GM18873 (cell line): ENCODE results near the gene ITGA3.

Experiments used
- ATAC-seq: cut with Tn5 transposase; IDR thresholded peaks from one replicate; pipeline ENCODE4 v1.9.1; 2021; ENCODE audit warnings: mild to moderate bottlenecking, moderate library complexity, moderate number of reproducible peaks; ENCODE audit not compliant: unreplicated experiment, low FRiP score

The ITGA3 gene

DNA sequence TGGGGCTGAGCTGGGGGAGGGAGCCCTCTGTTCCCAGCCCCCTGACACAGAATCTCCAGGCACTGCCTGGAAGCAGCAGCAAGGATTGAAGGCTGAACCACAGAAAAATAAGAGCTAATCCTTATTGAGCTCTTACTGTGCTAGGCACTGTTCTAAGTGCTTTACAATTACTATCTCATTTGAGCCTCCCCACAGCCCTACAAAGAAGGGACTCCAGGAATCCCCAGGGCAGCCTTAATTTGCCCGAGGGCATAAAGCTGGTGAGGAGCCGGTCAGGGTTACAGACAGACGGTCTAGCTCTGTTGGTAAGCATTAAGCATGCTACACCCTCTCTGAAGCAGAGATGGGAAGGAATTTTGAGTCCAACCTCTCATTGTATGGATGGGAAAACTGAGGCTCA lies 67.0 kb downstream of the ITGA3 start:
- no peak for ATAC-seq

DNA sequence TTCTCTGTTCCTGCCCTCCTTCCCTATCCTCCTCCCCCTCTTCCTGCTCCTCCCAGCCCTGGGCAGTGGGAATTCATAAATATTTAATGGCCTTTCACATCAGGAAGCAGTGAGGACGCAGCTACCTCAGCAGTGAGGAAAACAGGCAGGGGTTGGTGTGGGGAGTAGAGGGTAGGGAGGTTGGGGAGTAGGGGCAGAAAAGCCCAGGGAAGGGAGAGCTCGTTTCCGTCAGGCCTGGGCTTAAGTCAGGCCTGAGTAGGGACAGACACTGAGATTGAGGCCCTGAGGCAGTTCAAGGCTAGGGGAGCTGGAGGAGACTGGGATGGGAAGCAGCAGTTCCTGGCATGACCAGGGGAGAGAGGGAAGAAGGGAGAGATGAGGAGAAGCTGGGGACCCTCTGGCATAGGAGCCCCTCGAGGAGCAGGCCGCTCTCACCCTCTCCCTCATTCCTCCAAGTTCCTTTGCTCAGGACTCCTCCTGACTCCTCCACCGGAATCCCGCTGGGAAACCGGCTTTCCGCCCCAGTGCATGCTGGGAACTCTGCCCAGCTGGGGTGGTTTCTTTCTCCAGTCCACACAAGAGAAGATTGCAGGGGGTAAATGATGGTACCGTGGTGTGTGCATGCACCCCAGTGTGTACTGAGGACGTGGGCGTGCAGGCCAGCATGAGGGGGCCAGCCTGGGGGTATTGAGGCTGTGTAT lies 67.9 kb downstream of the ITGA3 start:
- no peak for ATAC-seq

DNA sequence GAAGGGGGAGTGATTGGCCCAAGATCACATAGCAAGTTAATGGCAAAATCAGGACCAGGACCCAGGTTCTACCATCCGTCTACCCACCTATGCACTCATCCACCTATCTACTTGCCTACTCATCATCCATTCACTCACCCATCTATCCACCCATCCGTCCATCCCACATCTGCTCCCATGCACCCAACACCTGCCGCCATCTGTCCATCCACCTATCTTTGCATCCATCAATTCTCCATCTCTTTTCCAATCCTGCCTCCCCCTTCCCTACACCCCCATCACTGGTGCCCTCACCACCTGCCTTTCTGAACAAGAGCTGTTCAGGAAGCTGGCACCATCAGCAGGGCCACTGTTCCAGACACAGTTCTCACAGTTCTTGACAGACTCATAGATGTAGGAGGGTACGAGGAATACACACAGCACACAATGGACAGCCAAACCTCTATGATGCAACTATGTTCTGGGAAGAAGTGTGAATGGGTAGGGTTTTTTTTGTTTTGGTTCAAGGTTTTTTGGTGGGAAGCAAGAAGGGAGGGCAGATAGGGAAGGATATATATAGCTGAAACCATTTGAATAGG lies 69.6 kb downstream of the ITGA3 start:
- ATAC-seq: no peak

DNA sequence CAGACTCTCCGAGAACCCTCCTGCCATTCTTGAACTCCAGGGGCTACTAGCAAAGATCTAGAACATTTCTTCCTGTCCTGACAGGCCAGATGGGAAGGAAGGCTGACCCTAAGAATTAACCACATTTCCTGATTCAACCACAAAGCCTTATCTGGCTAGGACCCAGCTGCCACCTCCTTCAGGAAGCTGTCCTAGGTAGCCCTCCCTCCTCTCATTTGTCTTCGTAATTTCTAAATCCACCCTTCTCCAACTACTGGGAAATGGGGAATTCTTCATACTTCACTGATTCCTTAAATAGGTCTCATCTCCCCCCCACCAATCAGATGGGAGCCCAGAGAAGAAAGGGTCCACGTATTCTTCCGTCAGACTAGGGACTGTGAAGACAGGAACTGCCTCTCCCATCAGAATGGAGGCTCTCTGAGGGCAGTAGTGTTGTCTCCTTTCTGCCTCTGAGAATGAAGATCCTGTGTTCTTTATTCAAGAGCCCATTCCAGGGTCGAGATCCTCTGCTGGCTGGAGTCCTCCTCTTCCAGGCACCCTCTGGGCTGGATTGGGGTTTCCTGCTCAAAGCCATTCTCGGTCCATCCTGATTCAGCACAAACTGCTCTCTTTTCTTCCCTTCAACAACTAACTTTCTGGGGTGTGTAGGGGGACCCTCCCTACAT lies 71.9 kb downstream of the ITGA3 start:
- ATAC-seq: no peak

GRCh38 chr17:50128441-50129352 lies 72.8 kb downstream of the ITGA3 start:
- ATAC-seq: no peak

GRCh38 chr17:50129353-50129727 lies 73.4 kb downstream of the ITGA3 start:
- ATAC-seq: no peak

- ATAC-seq: no peak
Observed at GRCh38 chr17:50129728-50130558, 74.0 kb downstream of the ITGA3 start, which contains the start of gene SAMD14. SAMD14 (minus strand) TSS chr17:50130160; CDS start chr17:50124959, 5,201 bp downstream.

- no peak for ATAC-seq
Observed at GRCh38 chr17:50130559-50131305, 74.8 kb downstream of the ITGA3 start.

DNA sequence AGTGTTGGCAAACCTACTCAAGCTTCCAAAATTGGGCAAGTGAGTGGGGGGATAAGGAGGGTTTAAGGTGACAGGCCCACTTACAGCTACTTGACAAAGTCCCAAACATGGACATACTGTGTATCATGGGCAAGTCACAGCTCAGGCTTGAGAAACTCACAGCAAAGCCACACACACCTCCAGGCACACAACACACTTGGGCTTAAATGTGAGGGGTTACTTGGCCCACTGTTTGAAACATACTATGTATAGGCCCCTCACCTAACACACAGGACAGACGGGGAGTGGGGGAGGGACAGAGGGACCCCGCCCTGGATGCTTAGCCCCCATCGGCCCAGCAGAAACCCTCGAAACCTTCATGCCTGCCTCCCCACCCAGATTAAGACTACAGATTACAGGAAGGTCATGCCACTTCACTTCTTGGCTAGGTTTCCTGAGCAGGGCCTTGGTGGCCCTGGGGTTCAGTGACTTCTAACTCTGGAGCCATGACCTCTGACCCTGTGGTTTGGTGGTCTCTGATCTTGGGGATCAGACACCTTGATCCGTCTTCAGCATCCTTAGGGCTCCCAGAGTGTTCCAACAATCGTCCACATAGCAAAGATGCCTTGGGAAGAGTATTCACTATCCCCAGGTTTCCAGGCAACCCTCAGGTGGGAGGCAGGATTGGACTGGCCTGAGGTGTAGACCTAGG lies 76.3 kb downstream of the ITGA3 start:
- ATAC-seq: no peak

DNA sequence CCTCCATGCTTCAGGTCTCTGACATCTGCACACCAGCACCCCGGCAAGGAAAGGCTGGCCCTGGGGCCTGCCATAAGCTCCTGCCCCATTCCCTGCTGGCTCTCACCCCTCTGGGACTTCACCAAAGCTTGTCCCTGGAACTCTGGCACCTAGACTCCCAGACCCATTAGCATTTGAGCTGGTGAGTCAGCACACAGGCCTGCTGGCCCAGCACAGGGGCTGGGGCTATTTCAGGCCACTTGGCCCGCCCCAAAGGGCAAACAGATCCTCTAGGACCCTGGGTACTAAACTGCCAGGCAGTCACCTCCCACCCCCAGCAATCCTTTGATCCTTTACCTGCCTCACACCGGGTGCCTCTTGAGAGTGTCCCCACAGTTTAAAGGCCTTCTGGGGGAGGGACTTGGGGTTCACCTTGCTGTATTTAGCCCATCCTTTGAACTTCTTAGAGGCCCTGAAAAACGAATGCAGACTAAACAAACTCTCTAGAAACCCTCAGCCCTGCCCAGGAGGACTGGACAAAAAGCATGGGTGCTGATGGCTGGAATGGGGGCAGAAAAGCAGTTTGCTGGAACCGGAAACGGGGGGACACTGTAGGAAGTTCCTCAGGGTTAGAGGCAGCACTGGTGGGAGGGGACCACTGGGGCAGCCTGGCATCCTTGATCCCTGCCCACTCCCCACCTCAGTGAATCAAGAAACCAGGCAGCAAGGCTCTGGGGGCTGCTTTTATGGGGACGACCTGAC lies 77.3 kb downstream of the ITGA3 start:
- ATAC-seq: no peak

DNA sequence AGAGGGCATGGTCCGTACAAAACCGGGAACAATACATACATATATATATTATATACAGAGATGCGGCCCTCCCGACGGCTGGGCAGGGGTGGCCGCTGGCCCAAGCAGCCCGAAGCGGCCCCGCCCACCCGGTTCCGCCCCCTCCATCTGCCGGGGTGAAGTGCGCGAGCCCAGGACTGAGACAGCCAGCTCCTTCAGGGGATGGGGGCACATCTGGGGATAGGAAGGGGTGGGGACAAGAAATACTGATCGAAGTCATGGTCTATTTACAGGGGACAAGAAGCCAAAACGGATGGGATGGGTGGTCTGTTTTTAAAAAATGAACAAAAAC lies 77.8 kb downstream of the ITGA3 start:
- no peak for ATAC-seq

DNA sequence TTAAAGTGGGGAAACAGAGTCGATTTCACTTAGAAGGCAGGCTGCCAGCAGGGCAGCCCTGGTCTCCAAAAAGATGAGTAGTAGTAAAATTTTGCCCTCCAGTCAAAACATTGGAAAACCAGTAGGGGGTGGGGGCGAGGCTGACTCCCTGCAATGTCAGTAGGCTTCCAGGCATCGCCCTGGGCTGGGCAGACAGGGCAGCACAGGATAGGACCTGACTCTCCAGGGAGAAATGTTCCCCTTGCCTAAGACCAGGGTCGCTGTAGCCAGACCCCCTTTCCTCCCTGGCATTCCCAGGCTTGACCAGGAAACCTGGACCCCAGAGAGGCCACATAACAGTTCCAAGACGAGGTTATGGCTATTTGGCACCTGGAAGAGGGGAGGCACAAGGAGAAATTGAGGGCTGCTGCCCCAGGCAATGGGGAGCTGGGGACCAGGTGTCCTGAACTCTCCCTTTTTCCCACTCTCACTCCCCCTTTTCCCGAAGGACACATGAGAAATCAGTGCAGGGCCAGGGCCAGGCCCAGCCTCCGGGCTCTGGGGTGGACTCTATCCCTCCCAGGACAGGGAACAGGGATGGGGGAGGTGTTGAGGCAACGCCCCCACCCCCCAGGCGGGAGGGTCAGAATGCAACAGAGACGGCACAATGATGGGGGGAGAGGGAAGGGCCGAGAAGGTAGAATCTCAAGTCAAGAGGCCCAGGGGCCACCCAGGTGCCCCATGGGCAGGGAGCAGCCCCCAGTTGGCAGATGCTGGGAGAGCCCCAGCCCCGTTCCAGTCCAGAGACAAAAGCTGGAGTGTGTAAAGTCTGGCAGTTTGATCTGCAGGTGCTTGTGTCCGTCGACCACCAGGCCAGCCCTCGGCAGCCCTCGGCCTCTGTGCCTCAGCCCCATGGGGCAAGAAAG lies 78.5 kb downstream of the ITGA3 start:
- no peak for ATAC-seq

DNA sequence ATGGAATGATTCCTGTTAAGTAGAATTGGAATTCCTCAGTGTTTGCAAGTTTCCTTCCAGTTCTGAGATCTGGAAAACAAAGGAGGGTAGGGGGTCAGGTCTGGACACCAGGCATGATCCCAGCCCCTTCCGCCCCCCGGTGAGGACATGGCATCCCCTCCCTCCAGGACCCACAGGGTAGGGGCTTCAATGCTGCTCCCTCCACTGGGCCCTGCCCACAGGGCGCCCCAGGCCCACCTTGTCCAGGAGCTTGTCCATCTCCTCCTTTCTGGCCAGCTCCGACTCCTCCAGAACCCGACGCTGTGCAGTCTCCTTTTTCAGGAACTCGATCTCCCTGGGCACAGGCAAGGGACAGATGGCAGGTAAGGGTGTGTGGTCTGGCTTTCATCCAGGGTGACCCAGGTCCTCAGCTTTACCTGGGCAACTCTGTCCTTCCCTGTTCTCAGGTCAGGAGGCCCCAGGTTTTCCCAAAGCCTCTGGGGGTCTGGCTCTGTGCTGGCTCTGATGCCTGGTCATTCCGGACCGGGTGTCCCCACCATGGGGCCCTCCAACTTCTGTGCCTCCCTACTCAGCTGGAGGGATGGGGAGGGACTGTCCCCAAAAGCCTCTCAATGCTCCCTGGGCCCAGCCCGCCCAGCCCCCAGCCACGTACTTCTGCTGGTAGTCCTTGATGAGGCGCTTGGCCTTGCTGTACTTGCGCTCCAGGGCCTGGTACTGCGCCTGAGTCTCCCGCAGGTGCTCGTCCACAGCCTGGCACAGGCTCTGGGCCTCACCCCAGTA lies 79.6 kb downstream of the ITGA3 start:
- ATAC-seq: no peak

DNA sequence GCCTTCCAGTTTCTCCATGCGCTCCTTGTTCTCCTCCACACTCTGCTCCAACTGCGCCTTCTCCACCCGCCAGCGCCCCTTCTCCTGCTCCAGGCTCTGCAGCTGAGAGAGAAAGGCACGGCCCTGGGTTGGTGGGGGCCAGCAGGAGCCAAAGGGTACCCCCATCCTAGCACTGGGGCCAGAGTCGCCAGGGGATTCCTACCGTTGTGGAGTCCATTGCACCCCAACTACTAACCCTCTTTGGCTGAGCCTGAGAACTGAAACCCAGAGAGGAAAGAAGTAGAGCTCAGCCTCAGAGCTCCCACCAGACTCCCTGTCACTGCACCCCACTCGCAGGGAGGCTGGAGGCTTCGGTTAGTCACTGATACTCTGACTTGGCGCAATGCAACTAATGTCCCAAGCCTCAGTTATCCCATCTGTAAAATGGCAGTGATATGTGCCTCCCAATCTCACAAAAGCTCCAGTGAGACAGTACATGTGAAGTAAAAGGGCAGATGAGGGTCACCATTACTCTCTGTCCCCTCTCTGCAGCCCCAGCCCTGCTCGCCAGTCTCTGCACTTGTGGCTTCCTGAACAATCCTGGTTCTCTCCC lies 80.3 kb downstream of the ITGA3 start:
- no peak for ATAC-seq

DNA sequence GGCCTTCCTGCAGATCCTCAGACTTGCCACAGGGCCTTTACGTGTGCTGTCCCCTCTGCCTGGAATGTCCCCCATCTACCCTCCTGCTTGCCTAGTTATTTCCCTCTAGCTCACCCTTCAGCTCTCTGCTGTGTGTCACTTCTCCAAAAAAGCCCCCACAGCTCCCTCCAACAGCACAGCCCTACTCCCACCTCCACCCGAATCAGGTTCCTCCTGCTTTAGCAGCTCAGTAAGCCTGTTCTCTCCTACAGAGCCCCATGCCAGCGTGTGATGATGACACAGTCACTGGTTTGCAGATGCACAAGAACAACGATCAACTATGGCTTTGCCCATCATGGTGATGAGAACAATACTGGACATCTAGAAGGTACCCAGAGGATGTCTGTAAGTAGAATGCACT lies 81.1 kb downstream of the ITGA3 start:
- ATAC-seq: no peak

- ATAC-seq: no peak
Observed at GRCh38 chr17:50139185-50139783, 83.4 kb downstream of the ITGA3 start.
